A549 (cell line): ENCODE results near the gene B3GNT5.

Experiments
- GATA3 ChIP-seq: IDR thresholded peaks from 2 replicates; pipeline ENCODE4 v1.6.1; 2012; ENCODE audit warnings: borderline replicate concordance
- HMGXB4 ChIP-seq: fragments of 250-450 bp; sonication (Bioruptor Pico); IDR thresholded peaks from 2 replicates; pipeline ENCODE4 v1.5.0; 2021; ENCODE audit warnings: mild to moderate bottlenecking, moderate library complexity, borderline replicate concordance
- MAFK ChIP-seq: fragments of 450-650 bp; IDR thresholded peaks from 2 replicates; pipeline ENCODE4 v1.6.1; 2014; ENCODE audit not compliant: partially characterized antibody
- RARB ChIP-seq: fragments of 250-450 bp; sonication (Bioruptor Pico); IDR thresholded peaks from 2 replicates; pipeline ENCODE4 v1.8.0; 2021; ENCODE audit warnings: mild to moderate bottlenecking, moderate library complexity
- SMC3 ChIP-seq: fragments of >200 bp; sonication (Bioruptor Twin); formaldehyde crosslinking; IDR thresholded peaks from 3 replicates; pipeline ENCODE4 v1.6.1; 2018; ENCODE audit warnings: inconsistent platforms
- TF ChIP-seq, protein P1 (sequence below): fragments of >200 bp; sonication (Bioruptor Twin); formaldehyde crosslinking; IDR thresholded peaks from 3 replicates; pipeline ENCODE4 v1.5.1; 2016

- peak; percentile 59; the same call in 1 of the 2 replicates for TF ChIP-seq GATA3
- TF ChIP-seq, protein P1, sequence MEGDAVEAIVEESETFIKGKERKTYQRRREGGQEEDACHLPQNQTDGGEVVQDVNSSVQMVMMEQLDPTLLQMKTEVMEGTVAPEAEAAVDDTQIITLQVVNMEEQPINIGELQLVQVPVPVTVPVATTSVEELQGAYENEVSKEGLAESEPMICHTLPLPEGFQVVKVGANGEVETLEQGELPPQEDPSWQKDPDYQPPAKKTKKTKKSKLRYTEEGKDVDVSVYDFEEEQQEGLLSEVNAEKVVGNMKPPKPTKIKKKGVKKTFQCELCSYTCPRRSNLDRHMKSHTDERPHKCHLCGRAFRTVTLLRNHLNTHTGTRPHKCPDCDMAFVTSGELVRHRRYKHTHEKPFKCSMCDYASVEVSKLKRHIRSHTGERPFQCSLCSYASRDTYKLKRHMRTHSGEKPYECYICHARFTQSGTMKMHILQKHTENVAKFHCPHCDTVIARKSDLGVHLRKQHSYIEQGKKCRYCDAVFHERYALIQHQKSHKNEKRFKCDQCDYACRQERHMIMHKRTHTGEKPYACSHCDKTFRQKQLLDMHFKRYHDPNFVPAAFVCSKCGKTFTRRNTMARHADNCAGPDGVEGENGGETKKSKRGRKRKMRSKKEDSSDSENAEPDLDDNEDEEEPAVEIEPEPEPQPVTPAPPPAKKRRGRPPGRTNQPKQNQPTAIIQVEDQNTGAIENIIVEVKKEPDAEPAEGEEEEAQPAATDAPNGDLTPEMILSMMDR, result no peak
- TF ChIP-seq RARB (CRISPR knock-in tag), result no peak
- no peak for TF ChIP-seq MAFK
- TF ChIP-seq HMGXB4 (CRISPR knock-in tag), result no peak
- no peak for TF ChIP-seq SMC3
Observed at GRCh38 chr3:183265834-183266417, 12.9 kb downstream of the B3GNT5 start.
